HepG2 (cell line): ENCODE results near the gene SERPINB6. TPM values are rescaled to one million over a fixed set of nuclear protein-coding genes. Genes with fewer than 3 reads are reported as not detected.

Source experiments
- GPBP1L1 ChIP-seq: sonication (generic); formaldehyde crosslinking; IDR thresholded peaks from 2 replicates; pipeline ENCODE4 v1.5.0; 2020; ENCODE audit warnings: mild to moderate bottlenecking, missing genetic modification reagents
- KLF12 ChIP-seq: sonication (generic); formaldehyde crosslinking; IDR thresholded peaks from 2 replicates; pipeline ENCODE4 v1.4.0; 2020; ENCODE audit warnings: missing genetic modification reagents, borderline replicate concordance
- NAIF1 ChIP-seq: sonication (generic); formaldehyde crosslinking; IDR thresholded peaks from 2 replicates; pipeline ENCODE4 v1.5.0; 2020; ENCODE audit warnings: mild to moderate bottlenecking, missing genetic modification reagents, borderline replicate concordance
- NR0B2 ChIP-seq: sonication (generic); formaldehyde crosslinking; IDR thresholded peaks from 2 replicates; pipeline ENCODE4 v1.4.0; 2020; ENCODE audit warnings: mild to moderate bottlenecking, missing genetic modification reagents
- PBX2 ChIP-seq: IDR thresholded peaks from 2 replicates; pipeline ENCODE4 v1.6.1; 2016; ENCODE audit warnings: control low read depth
- PCBP1 ChIP-seq: fragments of 200-400 bp; formaldehyde crosslinking; IDR thresholded peaks from 2 replicates; pipeline ENCODE4 v1.6.1; 2017; ENCODE audit warnings: mild to moderate bottlenecking, low read depth, low read length, borderline replicate concordance
- SALL2 ChIP-seq: sonication (generic); formaldehyde crosslinking; IDR thresholded peaks from 2 replicates; pipeline ENCODE4 v1.8.1; 2023; ENCODE audit warnings: mild to moderate bottlenecking, missing genetic modification reagents, inconsistent platforms
- SPEN ChIP-seq: sonication (generic); formaldehyde crosslinking; IDR thresholded peaks from 2 replicates; pipeline ENCODE4 v1.5.1; 2020; ENCODE audit warnings: low read depth, mild to moderate bottlenecking, missing genetic modification reagents
- ZNF44 ChIP-seq: sonication (generic); formaldehyde crosslinking; IDR thresholded peaks from 2 replicates; pipeline ENCODE4 v1.5.1; 2020; ENCODE audit warnings: mild to moderate bottlenecking, missing genetic modification reagents
- ZNF605 ChIP-seq: sonication (generic); formaldehyde crosslinking; IDR thresholded peaks from 2 replicates; pipeline ENCODE4 v1.8.0; 2022; ENCODE audit warnings: mild to moderate bottlenecking, missing genetic modification reagents
- ZNF644 ChIP-seq: IDR thresholded peaks from 2 replicates; pipeline ENCODE4 v1.6.1; 2016; ENCODE audit warnings: low read depth
- ZNF747 ChIP-seq: sonication (generic); formaldehyde crosslinking; IDR thresholded peaks from 2 replicates; pipeline ENCODE4 v1.8.1; 2023; ENCODE audit warnings: missing genetic modification reagents, mild to moderate bottlenecking, borderline replicate concordance
- polyA plus RNA-seq, 8 experiments: library from polyadenylated mRNA; depleted of rRNA in 3 of 8; stranded (reverse) in 7 of 8; unstranded in 1 of 8; fragments of >200 nt; fragmentation: Illumina TruSeq in 4 of 8; extraction: Trizol in 4 of 8; gene quantifications; 2 replicates each; pipeline versions ENCODE4 v1.2.1 to v1.2.3, GENCODE V29; 2011 to 2016; ENCODE audit warnings: low read depth in 4 of 8, missing spikeins in 1 of 8, mixed read lengths in 1 of 8; ENCODE audit not compliant: insufficient read depth in 1 of 8
- total RNA-seq, 5 experiments: library from RNA; depleted of rRNA; stranded (reverse); fragments of >200 nt; fragmentation: Illumina TruSeq; extraction: Trizol; gene quantifications; 2 replicates each; pipeline ENCODE4 v1.2.3, GENCODE V29; 2016; ENCODE audit warnings: low read depth in 1 of 5
- TF ChIP-seq, protein P1 (sequence below): sonication (generic); formaldehyde crosslinking; IDR thresholded peaks from 2 replicates; pipeline ENCODE4 v1.4.0; 2020; ENCODE audit warnings: missing genetic modification reagents, low read depth, mild to moderate bottlenecking, borderline replicate concordance
- TF ChIP-seq, protein P2 (sequence below), 2 experiments: fragments of 450-650 bp in 1 of 2; sonication (generic) in 1 of 2; formaldehyde crosslinking in 1 of 2; IDR thresholded peaks; 2 replicates each; pipeline versions ENCODE4 v1.6.1 to v1.8.0; 2016 to 2022; ENCODE audit warnings: antibody characterized with exemption in 1 of 2, mild to moderate bottlenecking in 1 of 2, missing genetic modification reagents in 1 of 2

Gene SERPINB6
- total and polyA plus RNA-seq, 2 of the 13 experiments (the other 11 are each of a cell fraction or from before 2014, with no cell fraction given) = 38.2 to 61.3 TPM

DNA sequence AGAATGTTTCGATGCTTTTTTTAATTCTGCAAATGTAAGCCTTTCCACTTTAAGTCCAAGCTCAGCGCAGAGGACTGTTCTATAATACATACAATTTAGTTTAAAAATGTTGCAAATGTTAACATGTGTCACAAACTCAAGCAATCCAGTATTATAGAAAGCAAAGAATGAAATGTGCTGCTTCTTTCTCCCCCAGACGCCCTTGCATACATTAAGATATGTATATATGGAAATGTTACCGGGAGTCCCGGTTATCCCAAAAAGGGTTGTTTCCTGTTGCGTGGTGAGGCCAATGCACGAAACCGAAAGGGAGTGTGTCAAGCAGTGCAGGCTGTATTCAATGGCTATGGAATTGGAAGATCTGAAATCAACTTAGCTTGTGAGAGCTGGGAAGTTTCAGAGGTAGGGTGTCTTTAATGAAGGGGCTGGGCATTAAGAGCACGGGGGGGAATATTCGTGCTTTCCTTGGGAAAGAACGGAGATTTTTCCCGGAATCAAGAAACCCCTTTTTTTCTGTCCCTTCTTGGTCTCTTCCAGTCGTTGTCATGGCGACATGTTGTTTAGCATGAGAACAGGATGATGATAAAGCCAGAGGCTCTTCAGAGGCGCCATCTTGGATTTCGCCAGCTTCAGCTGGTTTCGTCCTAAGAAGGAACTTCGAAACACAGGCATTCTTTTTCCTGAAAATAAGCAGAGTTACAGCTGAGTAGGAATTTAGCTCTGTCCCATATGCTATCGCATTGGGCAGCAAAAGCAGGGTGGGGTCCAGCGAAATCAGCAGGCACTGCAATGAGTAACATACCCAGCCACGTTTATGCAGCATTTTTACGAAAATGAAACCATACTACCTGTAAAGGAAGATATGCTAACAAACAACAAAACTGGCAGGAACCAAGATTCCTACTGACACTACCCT, 18.2 kb upstream of the SERPINB6 start (continued):
- TF ChIP-seq, protein P1, sequence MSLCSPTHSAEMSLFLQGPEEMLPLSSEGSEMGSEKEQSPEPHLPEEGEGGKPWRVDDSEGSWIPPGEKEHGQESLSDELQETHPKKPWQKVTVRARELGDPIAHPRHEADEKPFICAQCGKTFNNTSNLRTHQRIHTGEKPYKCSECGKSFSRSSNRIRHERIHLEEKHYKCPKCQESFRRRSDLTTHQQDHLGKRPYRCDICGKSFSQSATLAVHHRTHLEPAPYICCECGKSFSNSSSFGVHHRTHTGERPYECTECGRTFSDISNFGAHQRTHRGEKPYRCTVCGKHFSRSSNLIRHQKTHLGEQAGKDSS (CRISPR knock-in tag) = 0 out of 2 replicates have a peak, but pooled peaks have one; percentile 46
- no peak for TF ChIP-seq GPBP1L1 (CRISPR knock-in tag)
- TF ChIP-seq ZNF44 = no peak
- no peak for TF ChIP-seq NR0B2 (CRISPR knock-in tag)
- TF ChIP-seq KLF12 (CRISPR knock-in tag) = no peak
- TF ChIP-seq NAIF1 (CRISPR knock-in tag) = peak; percentile 75; the same call in 1 of the 2 replicates
- TF ChIP-seq PCBP1 = no peak
- TF ChIP-seq SPEN (CRISPR knock-in tag) = no peak
- TF ChIP-seq, protein P2, sequence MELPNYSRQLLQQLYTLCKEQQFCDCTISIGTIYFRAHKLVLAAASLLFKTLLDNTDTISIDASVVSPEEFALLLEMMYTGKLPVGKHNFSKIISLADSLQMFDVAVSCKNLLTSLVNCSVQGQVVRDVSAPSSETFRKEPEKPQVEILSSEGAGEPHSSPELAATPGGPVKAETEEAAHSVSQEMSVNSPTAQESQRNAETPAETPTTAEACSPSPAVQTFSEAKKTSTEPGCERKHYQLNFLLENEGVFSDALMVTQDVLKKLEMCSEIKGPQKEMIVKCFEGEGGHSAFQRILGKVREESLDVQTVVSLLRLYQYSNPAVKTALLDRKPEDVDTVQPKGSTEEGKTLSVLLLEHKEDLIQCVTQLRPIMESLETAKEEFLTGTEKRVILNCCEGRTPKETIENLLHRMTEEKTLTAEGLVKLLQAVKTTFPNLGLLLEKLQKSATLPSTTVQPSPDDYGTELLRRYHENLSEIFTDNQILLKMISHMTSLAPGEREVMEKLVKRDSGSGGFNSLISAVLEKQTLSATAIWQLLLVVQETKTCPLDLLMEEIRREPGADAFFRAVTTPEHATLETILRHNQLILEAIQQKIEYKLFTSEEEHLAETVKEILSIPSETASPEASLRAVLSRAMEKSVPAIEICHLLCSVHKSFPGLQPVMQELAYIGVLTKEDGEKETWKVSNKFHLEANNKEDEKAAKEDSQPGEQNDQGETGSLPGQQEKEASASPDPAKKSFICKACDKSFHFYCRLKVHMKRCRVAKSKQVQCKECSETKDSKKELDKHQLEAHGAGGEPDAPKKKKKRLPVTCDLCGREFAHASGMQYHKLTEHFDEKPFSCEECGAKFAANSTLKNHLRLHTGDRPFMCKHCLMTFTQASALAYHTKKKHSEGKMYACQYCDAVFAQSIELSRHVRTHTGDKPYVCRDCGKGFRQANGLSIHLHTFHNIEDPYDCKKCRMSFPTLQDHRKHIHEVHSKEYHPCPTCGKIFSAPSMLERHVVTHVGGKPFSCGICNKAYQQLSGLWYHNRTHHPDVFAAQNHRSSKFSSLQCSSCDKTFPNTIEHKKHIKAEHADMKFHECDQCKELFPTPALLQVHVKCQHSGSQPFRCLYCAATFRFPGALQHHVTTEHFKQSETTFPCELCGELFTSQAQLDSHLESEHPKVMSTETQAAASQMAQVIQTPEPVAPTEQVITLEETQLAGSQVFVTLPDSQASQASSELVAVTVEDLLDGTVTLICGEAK (IDR thresholded peaks at IDR 0.05) = no peak
- TF ChIP-seq, protein P2 (CRISPR knock-in tag; IDR thresholded peaks at IDR 0.05) = no peak
- no peak for TF ChIP-seq ZNF747 (CRISPR knock-in tag)
- TF ChIP-seq ZNF644 = peak; percentile 79
- no peak for TF ChIP-seq PBX2
- TF ChIP-seq SALL2 = no peak
- TF ChIP-seq ZNF605 (CRISPR knock-in tag) = peak; percentile 54; the same call in 1 of the 2 replicates
